ENCODE data around the gene PCSK6.

PCSK6 gene

DNA sequence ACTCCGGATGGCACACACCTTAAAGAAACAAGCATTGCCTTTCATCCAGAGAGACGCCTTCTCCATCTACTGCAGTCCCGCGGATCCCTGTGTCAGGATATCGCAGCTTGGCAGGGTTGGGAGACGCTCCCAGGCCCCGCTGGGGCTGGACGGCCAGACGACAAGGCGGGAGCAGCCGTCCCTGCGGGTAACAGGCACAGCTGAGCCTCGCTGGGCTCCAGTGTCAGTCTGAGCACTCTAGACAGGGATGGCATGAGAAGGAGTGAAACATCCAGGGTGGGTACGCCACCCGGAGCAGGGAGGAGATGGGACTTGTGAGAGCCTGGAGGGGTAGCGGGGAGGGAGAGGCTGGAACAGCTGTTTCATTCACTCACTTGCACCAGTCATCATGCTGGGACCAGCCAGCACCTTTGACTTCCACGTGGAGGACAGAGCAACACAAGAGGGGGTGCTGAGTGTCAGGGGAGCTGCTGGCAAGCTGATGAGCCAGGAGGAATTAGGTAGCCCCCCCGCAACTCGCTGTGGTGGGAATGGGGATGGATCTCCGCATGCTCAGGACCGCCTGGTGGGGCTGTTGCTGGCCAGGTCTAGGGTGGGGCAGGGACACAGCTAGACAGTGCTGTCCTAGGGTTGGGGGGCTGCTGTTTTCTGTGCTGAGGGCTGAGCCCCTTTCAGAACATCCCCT, 162.9 kb downstream of the PCSK6 start:
- DNase-seq (ENCODE audit: low read depth in 2 of 2), result no peak

DNA sequence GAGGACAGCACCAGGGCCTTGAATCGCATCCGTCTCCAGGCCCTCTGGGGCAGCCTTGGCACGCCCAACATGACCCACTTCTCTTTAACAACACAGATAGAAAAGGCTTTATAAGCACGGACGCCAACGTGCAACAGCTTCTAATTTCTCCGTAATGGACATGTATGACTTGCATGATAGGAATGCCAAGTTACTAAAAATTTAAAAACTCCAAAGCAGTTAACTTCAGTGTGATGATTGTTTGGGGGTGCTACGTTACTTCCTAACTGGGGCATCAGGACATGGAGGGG, 163.5 kb downstream of the PCSK6 start:
- DNase-seq (ENCODE audit: low read depth in 2 of 2), result no peak

- no peak for DNase-seq (ENCODE audit: low read depth in 2 of 2)
Observed at GRCh38 chr15:101325263-101326025, 164.1 kb downstream of the PCSK6 start.

DNA sequence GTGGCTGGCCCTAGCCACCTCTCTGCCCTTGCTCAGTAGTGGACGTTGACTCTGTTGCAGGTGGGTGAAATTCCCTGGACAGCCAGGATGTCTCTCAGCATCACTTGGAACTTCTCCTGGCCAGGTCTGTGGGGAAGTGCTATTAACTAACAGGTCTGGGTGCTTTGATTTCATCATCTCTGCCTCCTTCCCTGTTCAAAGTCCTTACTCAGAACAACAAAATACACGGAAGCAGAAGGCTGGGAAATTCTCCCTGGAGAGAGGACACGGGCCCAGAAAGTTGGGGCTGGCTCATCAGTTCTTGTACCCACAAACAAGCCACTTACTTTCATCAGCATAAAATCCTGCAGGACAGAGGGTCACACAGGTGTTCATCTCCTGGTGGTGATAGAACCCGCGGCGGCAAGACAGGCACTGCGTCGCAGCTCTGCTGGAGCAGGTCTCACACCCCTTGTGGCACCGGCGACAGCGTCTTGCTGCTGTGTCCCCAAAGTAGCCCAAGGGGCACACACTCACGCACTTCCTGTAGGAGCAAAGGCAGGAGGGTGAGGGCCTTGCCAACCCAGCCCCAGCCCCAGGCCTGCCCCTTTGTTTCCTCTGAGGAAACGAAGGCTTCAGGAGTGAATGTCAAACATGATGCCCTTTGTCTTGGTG, 164.9 kb downstream of the PCSK6 start:
- DNase-seq (ENCODE audit: low read depth in 2 of 2), result no peak

DNA sequence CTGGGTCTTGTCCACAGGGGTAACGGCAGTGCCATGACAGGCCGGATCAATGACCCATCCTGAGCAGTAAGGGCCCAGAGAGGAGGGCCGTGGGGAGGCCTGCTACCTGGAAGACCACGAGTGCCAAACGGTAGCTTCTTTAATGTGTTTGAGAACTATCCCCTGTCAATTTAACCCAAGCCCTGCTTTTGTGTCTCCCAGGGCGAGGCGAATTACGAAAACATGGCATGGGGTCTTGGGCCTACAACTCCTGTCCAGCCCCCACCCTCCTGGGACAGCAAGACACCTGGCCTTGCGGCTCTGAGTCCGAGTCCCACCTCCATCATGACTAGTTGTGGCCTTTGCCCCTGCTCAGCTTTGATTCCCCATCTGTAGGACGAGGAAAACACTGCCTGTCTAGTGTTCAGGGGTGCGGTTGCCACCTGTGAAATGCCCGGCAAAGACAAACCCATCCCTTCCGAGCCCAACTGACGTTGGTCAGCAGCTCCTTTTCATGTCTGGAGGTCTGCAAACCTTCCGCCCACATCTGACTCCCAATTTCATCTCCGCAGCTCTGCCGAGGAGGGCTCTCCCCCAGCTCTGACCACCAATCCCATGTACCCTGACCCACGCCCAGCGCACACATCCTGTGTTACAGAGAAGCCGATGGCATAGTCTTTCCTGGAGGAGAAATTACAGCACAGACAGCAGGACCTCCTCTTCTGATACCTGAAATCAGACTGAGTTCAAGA, 165.5 kb downstream of the PCSK6 start:
- no peak for DNase-seq (ENCODE audit: low read depth in 2 of 2)

GRCh38 chr15:101322854-101323477, 166.5 kb downstream of the PCSK6 start:
- DNase-seq (ENCODE audit: low read depth in 2 of 2), result no peak

DNA sequence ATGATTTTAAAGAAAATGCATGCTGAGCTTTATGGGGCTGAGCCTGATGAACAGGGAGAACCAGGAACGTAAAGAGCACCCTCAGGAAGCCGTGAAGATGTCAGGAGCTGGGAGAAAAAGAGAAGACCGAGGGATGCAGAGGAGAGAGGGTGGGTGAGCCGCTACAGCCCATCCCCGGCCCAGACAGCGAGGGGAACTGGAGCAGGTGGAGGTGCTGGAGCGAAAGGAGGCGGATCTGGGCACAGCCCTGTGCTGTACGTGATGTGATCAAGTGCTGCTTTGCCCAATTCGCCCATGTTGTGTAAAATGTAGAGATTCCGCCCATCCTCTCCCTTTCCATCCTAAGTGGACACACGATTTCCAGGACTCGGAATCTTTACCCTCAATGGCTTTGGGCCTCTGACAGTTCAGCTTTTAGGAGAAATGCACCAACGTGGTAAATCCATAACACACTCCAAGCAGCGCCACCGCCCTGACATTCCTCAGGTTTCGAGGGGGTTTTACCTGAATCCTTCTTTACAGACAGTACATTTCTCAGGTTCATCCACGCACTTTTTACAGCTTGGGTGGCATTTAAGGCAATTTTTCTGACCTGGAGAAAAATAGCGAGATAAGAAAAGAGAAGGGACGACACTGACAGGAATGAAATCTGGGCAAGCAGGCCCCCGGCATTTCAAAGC, 167.4 kb downstream of the PCSK6 start:
- DNase-seq (ENCODE audit: low read depth in 2 of 2), result no peak

DNA sequence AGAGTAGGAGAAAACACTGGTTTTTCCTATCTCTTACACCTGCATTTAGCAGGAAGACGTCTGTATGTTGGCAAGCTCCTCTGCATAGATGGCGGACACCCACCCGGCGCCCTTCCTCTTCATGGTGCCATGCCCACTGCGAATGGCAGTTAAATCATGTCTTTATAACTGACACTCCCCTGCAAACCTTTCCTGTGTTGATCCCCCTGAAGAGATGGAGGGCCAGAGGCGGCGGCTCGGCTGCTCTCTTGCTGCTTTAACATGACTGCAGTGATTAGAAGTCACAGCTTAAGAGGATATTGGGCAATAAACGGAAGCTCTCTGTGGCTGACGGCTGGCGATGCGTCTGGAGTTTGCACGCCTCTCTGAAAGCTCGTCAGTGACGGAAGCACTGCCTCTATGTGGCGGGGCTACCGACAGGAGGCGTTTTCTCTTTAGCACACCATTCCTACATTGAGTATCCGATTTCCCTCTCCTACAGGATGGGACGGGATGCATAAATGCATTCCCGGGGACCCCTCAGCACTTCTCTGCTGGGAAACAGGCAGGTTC, 168.9 kb downstream of the PCSK6 start:
- peak; percentile 12 to 31 for DNase-seq (ENCODE audit: low read depth in 2 of 2)

DNA sequence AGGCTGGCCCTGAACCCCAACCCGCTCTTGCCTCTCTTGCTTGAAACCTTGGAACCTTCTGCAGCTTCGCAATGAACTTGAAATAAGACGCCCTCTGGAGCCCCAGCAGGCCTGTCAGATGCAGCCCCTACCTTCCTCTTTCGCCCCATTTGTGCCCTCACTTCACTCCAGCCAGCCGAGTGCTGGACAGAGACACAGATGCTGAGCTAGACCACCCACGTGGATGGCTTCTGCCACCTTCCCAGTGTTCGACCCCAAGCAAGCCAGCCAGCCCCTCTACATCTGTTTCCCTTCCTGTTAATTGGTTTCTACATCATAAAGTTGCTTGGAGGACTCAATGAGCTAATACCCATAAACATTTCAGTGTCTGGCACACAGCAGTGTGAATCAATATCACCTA, 170.7 kb downstream of the PCSK6 start:
- DNase-seq (ENCODE audit: low read depth in 2 of 2), result no peak

DNA sequence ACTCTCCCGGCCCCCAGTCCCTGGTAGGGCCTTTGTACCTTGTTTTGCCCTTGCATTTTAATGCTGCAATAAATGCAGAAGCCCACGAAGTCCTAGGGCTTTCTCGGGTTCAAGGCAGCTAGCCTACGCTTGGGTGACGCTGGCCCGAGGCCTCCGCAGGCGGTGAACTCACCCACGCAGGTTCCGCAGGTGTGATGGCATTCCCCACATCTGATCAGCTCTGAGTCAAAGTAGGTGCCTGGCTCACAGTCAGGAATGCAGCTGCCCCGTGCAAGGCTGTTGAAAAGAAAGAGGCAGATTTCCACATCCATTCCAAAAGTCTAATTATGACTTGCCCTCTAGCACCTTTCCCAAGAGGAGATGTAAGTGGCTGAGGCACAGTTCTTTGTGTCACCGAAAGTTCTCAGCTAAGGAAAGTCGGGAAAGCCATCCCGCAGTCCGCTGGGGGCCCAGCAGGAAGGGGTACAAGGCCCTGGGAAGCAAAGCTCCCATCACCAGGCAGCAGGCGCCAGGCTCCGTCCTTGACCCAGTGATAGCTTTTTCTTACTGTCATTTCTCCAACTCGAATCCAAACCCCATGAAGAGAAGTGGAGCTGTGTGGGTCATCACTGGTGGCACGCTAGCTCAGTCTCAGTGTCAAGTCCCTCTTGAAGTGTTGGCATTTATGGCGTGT, 171.2 kb downstream of the PCSK6 start:
- no peak for DNase-seq (ENCODE audit: low read depth in 2 of 2)

DNA sequence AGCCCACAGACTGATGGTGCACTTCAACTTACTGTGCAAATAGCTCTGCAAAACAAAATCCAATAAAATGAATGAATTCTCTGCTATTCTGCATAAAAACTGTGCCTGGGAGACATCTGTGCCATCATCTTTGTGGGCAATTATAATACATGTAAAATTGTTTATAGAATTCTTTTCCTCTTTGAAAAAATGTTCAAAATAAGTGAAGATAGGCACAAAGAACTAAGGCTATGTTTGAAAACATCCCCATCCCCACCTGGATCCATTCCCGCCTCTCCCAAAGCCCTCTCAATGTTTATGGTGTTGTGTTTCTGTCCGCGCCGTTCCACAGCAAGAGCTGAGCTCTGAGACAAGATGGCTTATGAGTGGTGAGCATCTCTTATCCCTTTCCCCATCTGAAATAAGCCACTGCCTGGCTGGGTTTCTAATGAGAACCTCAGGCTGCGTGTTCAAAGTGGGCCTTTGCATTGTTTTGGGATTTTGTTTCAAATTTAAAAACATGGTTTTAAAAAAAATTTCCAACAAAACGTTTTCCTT, 172.1 kb downstream of the PCSK6 start:
- DNase-seq (ENCODE audit: low read depth in 2 of 2), result no peak

- DNase-seq (ENCODE audit: low read depth in 2 of 2), result no peak
Observed at GRCh38 chr15:101316529-101316928, 173.0 kb downstream of the PCSK6 start.

DNA sequence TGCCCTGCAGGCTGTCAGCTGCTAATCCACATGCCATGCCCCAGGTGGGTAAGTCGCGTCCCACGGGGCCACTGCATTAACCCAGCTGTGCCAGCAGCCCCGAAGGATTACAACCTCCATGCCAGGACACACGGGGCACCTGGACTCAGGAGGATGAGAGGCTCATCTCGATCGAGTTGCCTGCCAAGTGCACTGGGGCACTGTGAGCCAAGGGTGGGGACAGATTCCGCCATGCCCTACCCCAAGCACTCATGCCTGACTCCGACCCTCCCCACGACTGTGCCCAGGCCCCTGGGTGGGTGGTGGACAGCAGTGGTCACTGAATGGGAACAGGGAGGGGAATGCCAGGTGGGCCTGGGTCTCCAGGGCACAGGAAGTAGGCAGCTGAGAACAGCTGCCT, 173.8 kb downstream of the PCSK6 start:
- no peak for DNase-seq (ENCODE audit: low read depth in 2 of 2)

- DNase-seq (ENCODE audit: low read depth in 2 of 2), result no peak
Observed at GRCh38 chr15:101314336-101315125, 175.0 kb downstream of the PCSK6 start.

DNA sequence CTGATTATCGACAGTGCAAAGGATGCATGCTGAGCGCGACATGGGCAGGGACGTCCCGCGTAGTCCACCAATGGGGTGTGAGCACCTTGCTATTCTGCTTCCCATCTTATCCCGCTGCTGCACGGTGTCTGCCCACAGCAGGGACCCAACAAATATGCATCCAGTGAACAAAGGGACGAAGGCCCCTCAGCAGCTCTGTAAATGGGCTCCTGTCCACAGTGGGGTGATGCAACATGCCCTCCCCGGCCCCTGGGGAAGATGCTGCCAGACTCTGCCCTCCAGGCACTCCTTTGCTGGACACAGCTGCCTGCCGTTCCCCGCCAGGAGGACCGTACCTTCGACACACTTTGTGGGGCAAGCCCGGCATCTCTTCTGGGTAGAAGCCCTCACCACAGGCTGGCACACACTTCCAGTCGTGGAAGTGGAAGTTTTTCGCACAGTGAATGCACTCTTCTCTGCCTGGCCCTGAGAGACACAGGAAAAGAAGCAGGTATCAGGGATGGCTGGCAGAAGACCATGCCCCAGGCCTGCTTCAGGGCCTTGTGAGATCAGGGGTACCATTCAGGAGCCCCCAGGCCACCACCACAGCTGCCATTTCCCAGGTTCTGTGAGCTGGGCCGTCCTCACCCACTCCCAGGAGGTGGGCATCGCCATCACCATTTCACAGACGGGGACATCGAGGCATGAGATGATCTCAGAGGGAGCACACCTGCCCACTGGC, 176.3 kb downstream of the PCSK6 start:
- no peak for DNase-seq (ENCODE audit: low read depth in 2 of 2)

DNA sequence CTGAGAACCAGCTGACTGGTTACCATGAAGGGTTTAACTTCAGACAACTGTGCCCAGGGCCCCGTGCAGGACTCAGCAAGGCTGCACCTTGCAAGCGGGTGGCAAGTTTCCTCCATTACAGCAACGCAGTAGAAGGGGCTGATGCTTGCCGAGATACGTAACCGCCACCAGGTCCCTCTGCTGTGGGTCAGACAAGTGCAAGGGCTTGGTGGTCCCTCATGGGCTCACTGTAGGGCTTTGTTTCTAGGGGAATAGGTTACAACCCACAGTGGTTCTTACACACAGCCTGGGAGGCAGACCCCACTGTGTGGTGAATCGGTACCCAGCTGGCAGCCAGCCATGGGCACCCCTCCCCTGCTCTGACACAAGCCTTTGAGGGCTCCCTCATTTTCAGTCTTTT, 179.0 kb downstream of the PCSK6 start:
- no peak for DNase-seq (ENCODE audit: low read depth in 2 of 2)

- no peak for DNase-seq (ENCODE audit: low read depth in 2 of 2)
Observed at GRCh38 chr15:101310161-101310480, 179.4 kb downstream of the PCSK6 start.

DNA sequence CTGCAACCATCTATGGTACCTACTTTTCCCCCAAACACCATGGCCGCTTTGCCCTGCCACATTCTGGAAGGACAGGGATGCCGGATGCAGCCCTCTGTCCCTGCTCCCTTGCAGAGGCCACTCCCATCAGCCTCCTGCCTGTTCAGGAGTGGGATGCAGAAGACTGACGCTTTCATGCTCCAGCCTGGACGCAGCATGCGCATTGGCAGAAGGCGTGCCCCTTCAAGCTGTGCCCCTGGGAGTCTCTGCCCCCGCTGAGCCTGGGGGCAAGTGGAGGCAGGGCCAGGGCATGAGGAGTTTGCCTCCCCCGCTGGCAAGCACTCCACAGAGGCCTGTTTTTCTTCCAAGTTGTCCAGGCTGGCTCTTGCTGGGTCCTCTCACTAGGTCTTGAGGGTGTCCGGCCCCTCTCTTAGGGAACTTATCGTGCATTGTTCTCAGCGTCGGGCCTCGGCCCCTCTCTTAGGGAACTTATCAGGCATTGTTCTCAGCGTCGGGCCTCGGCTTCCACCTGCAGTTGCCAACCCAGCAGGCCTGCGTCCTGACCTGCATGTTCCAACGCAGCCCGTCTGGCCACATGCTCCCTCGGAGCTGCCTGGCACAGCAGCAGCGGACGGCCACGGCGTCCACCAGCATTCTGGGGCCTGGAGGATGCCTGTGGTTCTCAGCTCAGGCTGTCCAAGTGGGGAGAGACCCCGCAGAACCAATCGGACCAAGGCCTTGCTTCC, 179.9 kb downstream of the PCSK6 start:
- no peak for DNase-seq (ENCODE audit: low read depth in 2 of 2)
